ENCODE results near the gene CSF3R.

CSF3R gene

DNA sequence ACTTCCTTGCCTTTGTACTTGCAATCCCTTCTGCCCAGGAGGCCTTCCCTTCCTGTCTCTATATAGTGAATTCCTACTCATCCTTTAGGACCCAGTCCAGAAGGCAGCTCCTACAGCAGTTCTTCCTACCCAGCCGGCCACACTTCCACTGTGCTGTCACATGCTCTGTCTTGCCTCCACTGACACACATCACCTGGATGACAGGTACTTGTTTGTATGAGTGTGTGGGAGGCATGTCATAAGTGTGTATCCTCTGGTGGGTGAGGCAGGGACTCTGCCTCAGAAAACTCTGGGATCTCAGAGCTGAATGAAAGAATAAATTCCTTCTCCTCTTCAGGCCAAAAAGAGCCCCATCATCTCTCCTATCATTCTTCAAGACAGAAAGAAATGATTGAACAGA lies 27.3 kb downstream of the CSF3R start:
- no peak for FAIRE-seq

DNA sequence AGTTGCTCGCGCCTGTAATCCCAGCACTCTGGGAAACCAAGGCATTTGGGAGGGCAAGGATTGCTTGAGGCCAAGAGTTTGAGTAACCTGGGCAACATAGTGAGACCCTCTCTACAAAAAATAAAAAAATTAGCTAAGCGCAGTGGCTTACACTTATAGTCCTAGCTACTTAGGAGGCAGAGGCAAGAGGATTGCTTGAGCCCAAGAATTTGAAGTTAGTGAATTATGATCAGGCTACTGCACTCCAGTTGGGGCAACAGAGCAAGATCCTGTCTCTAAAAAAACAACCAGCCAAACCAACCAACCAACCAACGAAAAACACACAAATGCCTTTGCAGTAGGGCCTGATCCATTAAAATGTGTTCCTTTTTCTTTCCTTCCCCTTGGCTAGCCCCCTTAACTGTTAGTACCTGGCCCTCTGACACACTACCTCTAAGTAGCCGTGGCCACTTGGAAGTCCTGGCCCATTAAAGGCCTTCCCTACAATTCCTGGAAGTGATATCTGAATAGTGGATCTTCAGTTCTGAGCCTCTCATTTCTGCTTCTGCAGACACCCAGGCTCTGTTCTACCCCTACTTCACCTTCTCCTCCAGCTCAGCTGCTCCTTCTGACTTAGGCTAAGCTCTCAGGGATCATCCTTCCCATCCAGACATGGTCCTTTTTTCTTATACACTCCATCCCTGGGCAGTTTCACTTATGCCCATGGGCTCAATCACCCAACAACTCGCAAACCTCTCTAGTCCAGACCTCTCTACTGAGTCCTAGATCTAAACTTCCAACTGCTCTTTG lies 28.9 kb downstream of the CSF3R start:
- FAIRE-seq = no peak

DNA sequence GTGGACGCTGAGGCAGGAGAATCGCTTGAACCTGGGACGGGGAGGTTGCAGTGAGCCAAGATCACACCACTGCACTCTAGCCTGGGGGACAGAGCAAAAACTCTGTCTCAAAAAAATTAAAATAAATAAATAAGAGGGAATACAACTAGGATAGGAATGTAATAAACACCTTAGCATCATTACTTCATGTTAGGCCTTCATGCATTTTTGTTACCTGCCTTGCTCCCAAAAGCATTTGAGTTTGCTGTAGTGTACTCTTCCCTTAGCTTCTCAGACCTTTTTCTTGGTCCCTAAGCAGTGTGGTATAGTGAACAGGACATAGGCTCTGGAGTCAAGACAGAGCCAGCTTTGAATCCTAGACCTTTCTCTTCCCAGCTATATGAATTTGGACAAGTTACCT lies 29.7 kb downstream of the CSF3R start:
- FAIRE-seq = no peak

DNA sequence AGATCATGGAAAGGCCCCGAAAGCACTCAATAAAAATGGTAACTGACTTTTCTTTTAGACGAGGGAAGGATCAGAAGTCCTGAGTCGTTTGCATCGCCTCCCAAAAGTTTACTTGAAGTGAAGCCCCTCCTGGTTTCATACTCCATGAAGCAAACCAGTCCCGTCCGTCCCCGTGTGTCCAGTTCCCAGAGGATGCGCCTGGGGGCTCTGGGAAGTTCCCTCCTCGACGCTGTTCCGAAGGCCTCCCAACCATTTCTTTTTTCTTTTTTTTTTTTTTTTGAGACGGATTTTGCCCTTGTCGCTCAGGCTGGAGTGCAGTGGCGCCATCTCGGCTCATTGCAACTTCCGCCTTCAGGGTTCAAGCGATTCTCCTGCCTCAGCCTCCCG lies 31.8 kb downstream of the CSF3R start:
- no peak for FAIRE-seq

DNA sequence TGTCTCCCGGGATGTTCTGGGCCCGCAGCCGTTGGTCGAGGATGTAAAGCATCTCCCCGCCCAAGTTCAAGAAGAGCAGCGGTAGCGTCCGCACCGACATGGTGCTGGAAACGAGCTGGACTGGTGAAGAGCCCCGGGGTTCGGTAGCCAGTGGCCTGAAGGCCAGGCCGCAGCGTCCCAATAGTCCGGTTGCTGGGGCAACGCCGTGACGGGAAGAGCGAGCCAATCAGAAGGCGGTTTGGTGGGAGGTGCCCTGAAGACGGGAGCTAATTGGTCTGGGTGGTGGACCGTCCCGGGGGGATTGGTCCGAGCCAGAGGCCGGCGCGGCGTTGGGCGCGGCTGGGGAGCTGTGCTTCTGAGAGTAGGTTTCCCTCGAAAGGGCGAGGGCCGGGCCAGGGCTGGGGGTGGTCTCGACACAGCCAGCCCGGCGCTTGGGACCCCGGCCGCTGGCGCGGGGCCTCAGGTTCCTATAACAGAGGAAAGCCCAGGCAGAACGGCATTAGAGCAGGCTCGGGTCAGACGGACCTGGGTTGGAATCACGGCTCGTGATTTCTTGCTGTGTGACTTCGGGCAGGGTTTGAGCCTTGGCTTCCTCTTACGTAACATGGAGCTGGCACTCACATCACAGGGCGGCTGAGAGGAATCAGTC lies 32.3 kb downstream of the CSF3R start, which contains the start of gene OSCP1:
TSS of gene OSCP1 (minus strand) at position 182 of the 649 bp plus-strand sequence. CDS start at position 100, 82 bp downstream.
- peak; percentile 94 for FAIRE-seq

DNA sequence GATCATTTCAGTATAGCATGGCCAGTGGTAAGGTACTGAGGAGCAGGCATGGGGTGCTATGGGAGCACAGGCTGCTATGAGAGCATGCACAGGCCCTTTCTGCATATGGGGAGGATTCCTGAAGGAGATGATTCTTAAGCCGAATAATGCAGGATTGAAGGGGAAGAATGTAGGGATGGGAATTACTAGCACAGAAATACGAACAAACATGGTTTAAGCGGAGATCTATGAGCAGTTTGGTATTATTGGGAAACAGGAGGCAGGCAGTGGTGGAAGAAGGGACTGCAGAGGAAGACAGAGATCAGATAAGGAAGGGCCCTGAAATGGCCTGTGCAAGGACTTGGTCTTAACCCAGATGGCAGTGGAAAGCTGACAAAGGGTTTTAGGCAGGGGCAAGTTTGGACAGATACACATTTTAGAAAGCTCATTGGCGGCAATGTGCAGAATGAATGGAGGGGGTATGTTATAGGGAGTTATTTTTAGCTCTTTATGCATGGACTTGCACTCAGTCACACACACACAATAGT lies 34.1 kb downstream of the CSF3R start:
- no peak for FAIRE-seq

DNA sequence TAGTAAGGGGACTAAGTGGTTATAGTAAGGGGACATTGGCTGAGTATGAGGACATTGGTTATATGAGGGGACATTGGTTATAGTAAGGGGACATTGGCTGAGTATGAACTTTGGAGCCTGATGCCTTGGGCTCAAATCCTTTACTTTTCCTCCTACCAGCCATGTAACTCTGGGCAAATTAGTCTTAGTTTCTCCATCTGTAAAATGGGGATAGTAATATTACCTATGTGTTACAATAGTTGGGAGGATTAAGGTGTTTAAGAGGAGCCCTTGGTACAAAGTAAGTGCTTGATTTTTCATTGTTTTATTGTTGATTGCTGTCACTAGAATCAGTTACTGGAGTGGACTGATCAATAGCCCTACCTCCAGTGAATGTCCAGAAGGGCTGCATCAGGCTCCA lies 35.3 kb downstream of the CSF3R start:
- FAIRE-seq = no peak

DNA sequence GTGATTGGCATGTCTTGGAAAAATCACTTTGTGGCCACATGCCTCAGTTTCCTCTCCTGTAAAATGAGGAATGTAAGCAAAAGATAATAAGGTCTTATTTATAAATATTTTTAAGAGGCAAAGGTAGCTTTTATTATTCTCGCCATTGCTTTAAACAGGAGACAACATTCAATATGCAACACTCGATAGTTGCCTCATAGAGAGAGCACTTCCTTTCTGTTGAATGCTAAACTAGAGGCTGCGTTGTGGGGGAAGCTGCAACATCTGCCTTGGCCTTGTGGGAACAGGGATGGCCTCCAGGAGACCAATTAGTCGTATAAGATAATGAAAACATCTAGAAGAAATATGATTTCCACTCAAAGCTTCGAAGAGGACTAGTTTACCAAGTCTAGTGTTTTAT lies 36.0 kb downstream of the CSF3R start:
- no peak for FAIRE-seq

DNA sequence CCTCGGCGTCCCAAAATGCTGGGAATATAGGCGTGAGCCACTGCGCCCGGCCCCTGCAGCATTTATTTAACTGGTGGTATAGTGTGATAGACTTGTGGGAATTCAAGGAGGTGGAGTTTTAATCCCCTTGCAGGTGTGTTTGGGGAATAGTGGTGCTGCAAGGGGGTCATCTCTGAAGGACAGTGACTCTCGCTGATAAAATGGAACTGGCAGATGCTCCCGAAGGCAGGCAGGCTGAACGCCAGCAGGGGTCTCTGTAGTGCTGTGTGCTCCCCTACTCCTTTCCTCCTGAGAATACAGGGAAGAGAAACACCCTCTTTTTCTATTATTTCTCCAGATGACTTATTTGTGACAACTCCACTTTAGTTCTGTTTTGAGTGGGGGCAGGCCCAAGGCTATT lies 36.4 kb downstream of the CSF3R start:
- no peak for FAIRE-seq

DNA sequence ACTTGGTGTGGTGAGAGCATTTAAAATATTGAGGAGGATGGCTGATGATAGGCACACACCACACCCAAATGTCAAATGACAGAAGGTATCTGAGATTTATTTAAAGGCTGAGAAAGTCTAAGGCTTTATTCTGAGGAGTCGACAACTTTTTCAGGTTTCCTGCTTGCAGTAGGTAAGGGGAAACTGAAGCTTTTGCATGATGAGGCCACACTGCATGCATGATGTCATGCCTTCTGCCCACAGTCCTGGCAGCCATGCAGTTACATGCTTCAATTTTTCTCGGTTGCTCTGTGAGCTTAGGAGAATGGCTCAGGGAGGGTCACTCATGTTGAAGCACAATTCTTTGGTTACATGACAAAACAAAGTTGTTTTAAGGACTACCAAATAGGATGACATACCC lies 39.4 kb downstream of the CSF3R start:
- FAIRE-seq = no peak

DNA sequence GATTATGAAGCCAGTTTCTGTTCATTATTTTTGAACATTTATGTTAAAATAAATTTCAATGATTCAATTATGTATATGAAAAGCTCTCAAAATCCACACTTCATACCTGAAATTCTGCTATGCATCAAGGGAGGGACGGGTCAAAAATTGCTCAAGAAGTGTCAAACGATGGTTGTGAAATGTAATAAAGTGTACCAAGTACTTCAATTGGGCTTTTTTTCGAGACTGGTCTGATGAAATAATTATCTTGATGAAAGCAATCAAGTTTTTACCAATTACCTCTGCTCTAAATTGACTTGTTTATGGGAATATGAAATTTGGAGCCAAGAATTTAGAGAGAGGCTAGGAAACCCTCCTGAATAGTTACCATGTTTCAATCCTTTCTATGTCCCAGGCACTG lies 40.4 kb downstream of the CSF3R start:
- no peak for FAIRE-seq

DNA sequence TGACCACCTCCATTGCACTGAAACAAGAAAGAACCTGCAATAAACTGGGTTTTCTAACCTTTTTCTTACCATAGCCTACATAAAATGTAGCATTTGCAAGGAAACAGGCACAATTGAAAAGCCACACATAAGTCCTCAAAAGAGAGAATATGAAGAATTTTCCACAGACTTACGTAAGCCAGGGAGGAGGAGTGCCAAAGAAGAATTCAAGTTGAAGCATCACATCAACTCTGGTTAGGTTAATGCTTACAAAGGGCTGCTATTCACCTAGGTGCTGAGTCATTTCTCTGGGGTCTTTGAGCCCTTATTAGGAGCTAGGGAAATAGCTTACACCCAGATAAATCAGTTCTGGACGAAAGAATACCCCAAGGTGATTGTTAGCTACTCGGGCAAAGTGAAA lies 42.1 kb downstream of the CSF3R start:
- FAIRE-seq = no peak

DNA sequence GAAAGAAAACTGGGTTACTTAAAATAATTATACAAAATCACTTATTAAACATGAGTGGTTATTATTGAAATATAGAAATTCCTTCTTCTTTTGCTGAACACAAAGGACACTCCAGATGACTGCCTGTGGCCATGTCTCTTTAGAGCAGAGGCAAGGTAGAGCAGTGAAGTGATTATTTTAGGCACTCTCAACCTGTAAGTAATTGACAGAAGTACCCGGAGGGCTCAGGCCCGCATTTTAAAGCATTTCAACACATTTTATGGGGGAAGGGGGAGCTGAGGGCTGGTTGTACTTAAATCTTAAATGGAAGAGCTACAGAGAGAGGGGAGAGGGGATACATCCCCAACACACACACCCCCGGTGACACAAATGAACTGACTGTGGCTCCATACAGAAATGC lies 42.7 kb downstream of the CSF3R start:
- no peak for FAIRE-seq

DNA sequence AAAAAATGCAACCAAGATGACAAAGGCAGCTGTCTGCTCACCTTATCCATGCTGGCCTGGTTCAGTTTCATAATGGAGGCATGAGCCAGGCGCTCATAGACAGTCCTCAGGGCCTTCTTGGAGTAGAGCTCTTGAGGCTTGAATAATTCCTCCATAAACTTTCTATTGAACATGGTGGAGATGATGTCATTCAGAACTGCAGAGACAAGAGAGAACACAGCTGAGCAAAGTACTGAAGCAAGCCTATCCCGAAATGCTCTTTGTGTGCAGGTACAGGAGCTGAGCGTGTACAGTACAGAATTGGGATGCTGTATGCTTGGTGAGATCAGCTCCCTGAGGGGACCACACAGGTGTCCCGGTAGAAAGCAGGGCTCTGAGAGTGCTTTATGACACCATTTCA lies 44.0 kb downstream of the CSF3R start:
- no peak for FAIRE-seq

DNA sequence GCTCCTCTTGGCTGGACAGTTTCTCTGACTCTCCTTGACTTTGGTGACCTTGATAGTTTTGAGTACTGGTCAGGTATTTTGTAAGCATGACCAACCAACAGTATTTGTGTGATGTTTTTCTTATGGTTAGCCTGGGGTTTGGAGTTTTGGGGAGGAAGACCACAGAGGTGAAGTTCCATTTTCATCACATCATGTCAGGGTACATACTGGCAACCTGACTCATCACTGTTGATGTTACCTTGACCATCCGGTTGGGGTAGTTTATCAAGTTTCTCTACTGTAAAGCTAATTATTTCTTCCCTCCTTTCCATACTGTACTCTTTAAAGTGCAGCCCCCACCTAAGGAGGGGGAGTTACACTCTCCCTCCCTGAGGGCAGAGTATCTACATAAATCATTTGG lies 45.9 kb downstream of the CSF3R start:
- FAIRE-seq = no peak

DNA sequence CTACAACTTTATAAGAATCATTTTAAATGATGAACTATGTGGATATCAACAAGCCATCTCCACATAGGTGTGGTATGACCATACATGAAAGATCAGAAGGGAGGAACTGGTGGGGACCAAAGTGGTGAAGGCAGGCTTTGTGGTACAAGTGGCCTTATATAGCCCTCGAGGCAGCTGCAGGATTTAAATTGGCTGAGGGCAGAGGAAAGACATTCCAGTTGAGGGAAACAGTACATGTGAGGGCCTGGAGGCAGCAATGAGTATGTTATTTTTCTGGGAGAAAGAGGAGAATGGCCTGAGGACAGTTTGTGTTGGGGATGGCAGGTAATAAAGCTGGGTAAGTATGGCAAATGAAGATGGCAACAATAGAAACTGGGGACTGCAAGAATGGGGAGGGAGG lies 49.6 kb downstream of the CSF3R start:
- FAIRE-seq = no peak

DNA sequence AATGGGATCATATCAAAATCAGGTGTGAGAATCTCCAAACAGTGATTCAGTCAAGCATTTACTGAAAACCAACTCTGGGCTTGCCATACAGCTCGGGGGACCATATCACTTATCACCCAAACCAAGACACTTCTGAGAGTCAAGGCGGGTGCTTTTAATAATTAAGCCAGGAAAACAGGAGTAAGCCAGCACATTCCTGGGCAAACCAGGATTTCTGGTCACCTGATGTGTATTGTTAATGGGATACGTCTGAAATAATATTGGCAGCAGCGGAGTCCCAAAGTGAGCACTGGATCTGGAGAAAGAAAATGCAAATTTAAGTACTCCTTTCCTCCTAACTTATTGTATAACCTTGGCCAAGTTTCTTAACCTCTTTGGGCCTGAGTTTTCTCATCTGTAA lies 50.1 kb downstream of the CSF3R start:
- FAIRE-seq = no peak

DNA sequence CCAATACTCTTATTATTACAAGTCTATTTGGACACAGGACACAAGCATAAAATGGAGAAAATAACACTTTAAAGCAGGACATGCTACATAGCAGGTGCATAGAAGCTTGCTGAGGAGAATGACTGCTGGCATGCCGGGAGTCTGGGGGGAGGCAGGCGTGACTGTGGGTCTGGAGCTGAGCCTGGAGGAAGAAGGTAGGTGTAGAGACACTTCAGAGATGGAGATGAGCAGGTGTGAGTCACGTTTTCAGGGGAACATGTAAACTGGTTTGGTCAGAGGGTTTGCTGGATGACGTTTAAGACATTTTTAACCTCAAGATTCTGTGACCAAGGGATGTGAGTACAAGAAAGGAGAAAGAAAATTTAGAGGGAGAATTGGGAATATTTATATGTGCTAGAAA lies 56.9 kb downstream of the CSF3R start:
- FAIRE-seq = no peak

DNA sequence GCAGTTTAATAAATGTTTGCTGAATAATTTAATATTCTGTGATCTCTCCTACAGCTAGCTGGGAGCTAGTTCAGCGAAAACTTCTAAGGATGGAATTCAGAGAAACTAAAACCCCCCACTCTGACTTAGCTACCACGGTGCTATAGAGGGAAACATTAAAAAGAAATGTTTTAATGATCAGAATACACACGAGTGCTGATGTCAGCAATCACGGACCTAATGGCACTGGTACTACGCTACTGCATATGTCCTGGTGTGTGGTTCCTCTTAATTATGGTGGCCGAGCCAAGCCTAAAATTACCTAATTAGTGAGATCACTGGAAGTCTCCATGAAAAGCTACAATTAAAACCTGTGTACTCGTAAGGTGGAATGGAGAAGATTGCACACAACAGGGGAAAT lies 61.1 kb downstream of the CSF3R start:
- FAIRE-seq = no peak

DNA sequence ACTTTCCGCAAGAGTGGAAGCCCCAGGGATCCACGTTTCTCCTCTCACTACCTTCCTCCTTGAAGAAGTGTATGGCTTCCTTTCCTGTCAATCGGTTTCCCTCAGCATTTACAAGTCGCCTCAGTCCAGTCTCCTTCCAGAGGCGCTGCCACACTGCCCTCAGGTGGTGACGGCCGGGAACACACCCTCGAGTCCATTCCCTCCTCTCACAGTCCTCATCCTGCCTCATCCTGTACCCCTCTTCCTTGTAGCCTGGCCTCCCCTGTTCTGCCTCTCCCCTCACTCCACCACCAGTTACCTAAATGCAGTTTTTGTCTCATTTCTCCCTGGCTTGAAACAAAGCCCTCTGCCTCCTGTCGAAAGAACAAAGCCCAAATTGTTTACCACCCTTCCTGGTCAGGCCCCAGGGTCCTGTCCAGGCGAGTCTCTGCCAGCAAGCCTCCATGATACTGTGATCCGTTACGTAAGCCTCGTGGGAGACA lies 61.8 kb downstream of the CSF3R start:
- FAIRE-seq = peak; percentile 92

DNA sequence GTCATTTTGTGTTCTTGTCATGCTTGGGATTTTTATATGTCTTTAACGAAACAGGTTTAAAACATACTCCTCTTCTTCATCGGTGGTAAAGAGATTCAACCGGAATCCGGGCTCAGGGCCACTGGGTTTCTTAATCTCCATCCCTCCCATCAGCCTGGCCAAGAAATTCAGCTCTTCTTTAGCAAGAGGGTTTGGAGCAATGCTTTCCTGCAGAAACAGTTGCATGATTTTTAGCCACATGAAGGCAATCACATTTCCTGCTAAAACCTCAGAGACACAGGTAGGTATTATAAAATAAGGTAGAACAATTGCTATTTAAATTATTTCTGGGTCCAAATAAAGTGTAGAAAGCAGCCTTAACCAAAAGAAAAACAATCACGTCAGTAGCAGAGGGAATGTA lies 62.3 kb downstream of the CSF3R start:
- no peak for FAIRE-seq

DNA sequence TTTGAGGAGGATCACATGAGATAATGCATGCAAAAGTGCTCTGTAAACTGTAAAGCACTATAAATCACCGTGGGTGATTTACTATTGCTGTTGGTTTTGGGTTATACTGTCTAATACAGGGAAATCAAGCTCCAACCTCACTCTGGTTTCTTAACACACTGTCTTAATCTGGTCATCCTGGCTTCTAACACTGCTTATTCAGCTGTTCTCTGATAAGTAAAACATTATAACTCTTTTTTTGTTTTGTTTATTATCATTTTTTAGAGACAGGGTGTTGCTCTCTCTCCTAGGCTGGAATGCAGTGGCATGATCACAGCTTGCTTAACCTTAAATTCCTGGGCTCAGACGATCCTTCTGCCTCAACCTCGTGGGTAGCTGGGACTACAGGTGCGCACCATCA lies 63.1 kb downstream of the CSF3R start:
- no peak for FAIRE-seq

DNA sequence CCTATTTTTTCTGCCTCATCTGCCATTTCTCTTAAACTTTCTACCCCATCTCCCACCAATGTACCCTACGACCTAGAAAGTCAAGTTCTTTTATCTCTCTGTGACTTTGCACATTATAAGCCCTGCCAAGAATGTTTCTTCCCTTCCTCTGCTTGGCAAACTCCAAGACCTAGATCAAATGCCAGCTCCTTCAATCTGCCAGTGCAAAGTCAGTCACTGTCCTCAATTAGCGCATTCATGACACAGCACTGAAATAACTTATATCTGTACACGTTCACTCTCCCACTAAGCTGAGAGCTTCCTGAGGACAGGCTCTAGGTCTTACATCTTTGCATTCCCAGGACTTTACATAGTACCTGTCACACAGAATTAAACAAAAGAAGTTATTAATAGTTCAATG lies 63.6 kb downstream of the CSF3R start:
- no peak for FAIRE-seq

DNA sequence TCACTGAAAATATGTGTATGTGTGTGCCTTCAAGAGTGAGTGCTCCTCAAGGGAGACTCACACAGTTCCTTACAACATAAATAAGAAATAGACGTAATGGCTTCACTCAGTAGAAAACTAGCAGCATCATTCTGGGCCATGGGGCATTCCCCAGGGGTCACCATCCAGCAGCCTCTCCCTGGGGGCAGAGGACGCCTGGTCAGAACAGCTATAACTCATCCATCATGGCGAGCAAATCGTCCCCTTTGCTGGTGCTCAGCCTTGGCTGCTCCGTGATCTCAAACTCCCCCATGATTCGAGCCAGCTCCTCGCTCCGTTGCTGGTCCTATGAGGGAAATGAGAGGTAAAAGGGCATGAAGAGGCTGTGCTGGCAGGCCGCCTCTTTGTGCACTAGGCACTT lies 64.8 kb downstream of the CSF3R start:
- FAIRE-seq = no peak

All from G401.6 (cell line).